Vagina (tissue), 2 donors: ENCODE measurements around the gene ERBB4.

Source experiments
- POLR2A ChIP-seq, 2 donors: fragments of 450-650 bp; IDR thresholded peaks; one replicate each; pipeline ENCODE4 v1.6.1; 2017; ENCODE audit warnings: antibody characterized with exemption in 2 of 2, mild to moderate bottlenecking in 2 of 2, moderate library complexity in 2 of 2
- POLR2AphosphoS5 ChIP-seq, 2 donors: sonication (generic); formaldehyde crosslinking; IDR thresholded peaks; one replicate each; pipeline ENCODE4 v1.9.0; 2017; ENCODE audit warnings: antibody characterized with exemption in 2 of 2, mild to moderate bottlenecking in 2 of 2, low read depth in 1 of 2; ENCODE audit not compliant: insufficient read depth in 1 of 2
- TF ChIP-seq, protein P1 (sequence below), 3 experiments: fragments of 450-650 bp in 2 of 3; fragments of 200-600 bp in 1 of 3; sonication (generic) in 1 of 3; IDR thresholded peaks; one replicate each; pipeline ENCODE4 v1.5.1; 2017 to 2019; ENCODE audit warnings: antibody characterized with exemption in 3 of 3, mild to moderate bottlenecking in 2 of 3, moderate library complexity in 2 of 3

DNA sequence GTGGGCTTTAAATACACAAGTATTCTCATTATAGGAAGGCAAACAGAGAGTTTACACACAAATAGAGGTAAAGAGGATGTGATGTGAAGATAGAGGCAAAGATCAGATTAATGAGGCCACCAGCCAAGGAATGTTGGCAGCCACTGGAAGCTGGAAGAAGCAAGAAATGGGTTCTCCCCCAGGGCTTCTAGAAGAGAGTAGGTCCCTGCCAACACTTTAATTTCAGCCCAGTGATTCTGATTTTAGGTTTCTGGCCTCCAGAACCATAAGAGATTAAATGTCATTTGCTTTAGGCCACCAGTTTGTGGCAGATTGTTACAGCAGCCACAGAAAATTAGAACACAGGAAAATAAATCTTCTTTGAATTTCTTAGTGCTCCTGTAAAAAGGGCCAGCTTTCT is 1065.5 kb downstream of the ERBB4 start:
- TF ChIP-seq, protein P1, sequence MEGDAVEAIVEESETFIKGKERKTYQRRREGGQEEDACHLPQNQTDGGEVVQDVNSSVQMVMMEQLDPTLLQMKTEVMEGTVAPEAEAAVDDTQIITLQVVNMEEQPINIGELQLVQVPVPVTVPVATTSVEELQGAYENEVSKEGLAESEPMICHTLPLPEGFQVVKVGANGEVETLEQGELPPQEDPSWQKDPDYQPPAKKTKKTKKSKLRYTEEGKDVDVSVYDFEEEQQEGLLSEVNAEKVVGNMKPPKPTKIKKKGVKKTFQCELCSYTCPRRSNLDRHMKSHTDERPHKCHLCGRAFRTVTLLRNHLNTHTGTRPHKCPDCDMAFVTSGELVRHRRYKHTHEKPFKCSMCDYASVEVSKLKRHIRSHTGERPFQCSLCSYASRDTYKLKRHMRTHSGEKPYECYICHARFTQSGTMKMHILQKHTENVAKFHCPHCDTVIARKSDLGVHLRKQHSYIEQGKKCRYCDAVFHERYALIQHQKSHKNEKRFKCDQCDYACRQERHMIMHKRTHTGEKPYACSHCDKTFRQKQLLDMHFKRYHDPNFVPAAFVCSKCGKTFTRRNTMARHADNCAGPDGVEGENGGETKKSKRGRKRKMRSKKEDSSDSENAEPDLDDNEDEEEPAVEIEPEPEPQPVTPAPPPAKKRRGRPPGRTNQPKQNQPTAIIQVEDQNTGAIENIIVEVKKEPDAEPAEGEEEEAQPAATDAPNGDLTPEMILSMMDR (IDR thresholded peaks at IDR 0.05), result no peak
- TF ChIP-seq POLR2A (IDR thresholded peaks at IDR 0.05) (no peak), POLR2AphosphoS5 (IDR thresholded peaks at IDR 0.05; ENCODE audit: insufficient read depth in 1 of 2, low read depth in 1 of 2) (no peak)
